VCaP (cell line): ENCODE results near the gene TARBP1.
"Not testable (repeated sequence)": the region's sequence is repeated elsewhere in the genome, so short reads cannot be mapped to it uniquely, and the experiment has no call there.

ENCODE experiments used
- H3K27ac ChIP-seq: fragments of 450-650 bp; 2 replicates; pipeline ENCODE4 v1.5.1; 2017
- CTCF ChIP-seq: fragments of 450-650 bp; conservative IDR thresholded peaks from 2 replicates; pipeline ENCODE4 v1.5.1; 2017; ENCODE audit warnings: mild to moderate bottlenecking, moderate library complexity

The TARBP1 gene

GRCh38 chr1:234520908-234521817 lies 42.2 kb upstream of the TARBP1 start:
- no peak overlapping the region for H3K27ac ChIP-seq
- no peak for TF ChIP-seq CTCF

- TF ChIP-seq CTCF: no peak
- H3K27ac ChIP-seq: no peak overlapping the region
Measured at GRCh38 chr1:234519506-234519905, 40.5 kb upstream of the TARBP1 start.

GRCh38 chr1:234518876-234519275 lies 39.9 kb upstream of the TARBP1 start:
- TF ChIP-seq CTCF: no peak
- H3K27ac ChIP-seq: no peak overlapping the region

- not testable (repeated sequence) for H3K27ac ChIP-seq
Measured at GRCh38 chr1:234518086-234518485, 39.1 kb upstream of the TARBP1 start.

- TF ChIP-seq CTCF: no peak
- H3K27ac ChIP-seq: no peak overlapping the region
Measured at GRCh38 chr1:234517110-234517802, 38.3 kb upstream of the TARBP1 start.

- no peak for TF ChIP-seq CTCF
- H3K27ac ChIP-seq: no peak overlapping the region
Measured at GRCh38 chr1:234515821-234516241, 36.9 kb upstream of the TARBP1 start.

GRCh38 chr1:234515411-234515810 lies 36.4 kb upstream of the TARBP1 start:
- no peak for TF ChIP-seq CTCF
- H3K27ac ChIP-seq: no peak overlapping the region

- H3K27ac ChIP-seq: no peak overlapping the region
- TF ChIP-seq CTCF: no peak
Measured at GRCh38 chr1:234512451-234512861, 33.5 kb upstream of the TARBP1 start.
